ENCODE measurements around the gene HDGFL3.

DNA sequence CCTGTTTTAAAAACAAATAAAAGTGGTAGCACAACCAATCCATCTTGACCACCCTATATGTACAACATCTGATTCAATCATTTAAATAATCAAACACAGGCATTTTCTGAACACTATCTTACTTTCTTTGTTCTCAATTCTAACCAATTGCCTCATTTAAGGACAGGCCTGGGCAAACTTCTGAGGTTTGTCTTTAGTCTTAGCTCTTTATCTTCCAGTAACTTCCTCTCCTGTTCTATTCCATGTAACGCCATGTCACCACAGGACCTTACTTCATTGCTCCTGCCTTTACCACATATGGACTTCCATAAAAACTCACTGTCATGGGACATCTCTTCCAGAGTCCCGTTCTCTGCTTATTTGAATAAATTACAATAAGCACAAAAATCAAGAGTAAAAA lies 14.9 kb downstream of the HDGFL3 start:
- TF ChIP-seq, protein P1, sequence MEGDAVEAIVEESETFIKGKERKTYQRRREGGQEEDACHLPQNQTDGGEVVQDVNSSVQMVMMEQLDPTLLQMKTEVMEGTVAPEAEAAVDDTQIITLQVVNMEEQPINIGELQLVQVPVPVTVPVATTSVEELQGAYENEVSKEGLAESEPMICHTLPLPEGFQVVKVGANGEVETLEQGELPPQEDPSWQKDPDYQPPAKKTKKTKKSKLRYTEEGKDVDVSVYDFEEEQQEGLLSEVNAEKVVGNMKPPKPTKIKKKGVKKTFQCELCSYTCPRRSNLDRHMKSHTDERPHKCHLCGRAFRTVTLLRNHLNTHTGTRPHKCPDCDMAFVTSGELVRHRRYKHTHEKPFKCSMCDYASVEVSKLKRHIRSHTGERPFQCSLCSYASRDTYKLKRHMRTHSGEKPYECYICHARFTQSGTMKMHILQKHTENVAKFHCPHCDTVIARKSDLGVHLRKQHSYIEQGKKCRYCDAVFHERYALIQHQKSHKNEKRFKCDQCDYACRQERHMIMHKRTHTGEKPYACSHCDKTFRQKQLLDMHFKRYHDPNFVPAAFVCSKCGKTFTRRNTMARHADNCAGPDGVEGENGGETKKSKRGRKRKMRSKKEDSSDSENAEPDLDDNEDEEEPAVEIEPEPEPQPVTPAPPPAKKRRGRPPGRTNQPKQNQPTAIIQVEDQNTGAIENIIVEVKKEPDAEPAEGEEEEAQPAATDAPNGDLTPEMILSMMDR (conservative IDR thresholded peaks at IDR 0.05; ENCODE audit: low read depth in 2 of 2), result no peak
- TF ChIP-seq CREB1 (CRISPR knock-in tag; IDR thresholded peaks at IDR 0.05; ENCODE audit: low read depth), result no peak
